CD8-positive, alpha-beta memory T cell (primary cell): ENCODE results near the gene KLHL22. TPM values are rescaled to one million over a fixed set of nuclear protein-coding genes. Genes with fewer than 3 reads are reported as not detected.
"Not testable (repeated sequence)": the region's sequence is repeated elsewhere in the genome, so short reads cannot be mapped to it uniquely, and the experiment has no call there.

Experiments used
- CTCF ChIA-PET: fragments of 350-600 bp; sonication (Branson Sonifier 250); formaldehyde crosslinking; loops from one replicate; lab custom pipeline; 2021; ENCODE audit warnings: antibody characterized with exemption; lab: Charles Lee
- POLR2A ChIA-PET: fragments of 350-600 bp; sonication (Branson Sonifier 250); formaldehyde crosslinking; loops from one replicate; lab custom pipeline; 2021; ENCODE audit warnings: antibody characterized with exemption; lab: Charles Lee
- DNase-seq, 5 donors: peaks; one replicate each; pipeline versions ENCODE4 v3.0.0 to v3.0.0-alpha.2; 2020 to 2022; ENCODE audit warnings: mixed read lengths in 1 of 5
- H3K27ac ChIP-seq: one replicate; pipeline ENCODE4 v1.7.0; 2013; ENCODE audit warnings: low read depth, mild to moderate bottlenecking, low read length, moderate library complexity
- H3K27me3 ChIP-seq: 2 replicates; pipeline ENCODE4 v1.7.0; 2013; ENCODE audit warnings: low read length, mild to moderate bottlenecking; ENCODE audit not compliant: insufficient read depth, poor library complexity, severe bottlenecking
- H3K36me3 ChIP-seq: 2 replicates; pipeline ENCODE4 v1.7.0; 2013; ENCODE audit warnings: mild to moderate bottlenecking, low read length, moderate library complexity; ENCODE audit not compliant: insufficient read depth
- H3K4me1 ChIP-seq: 2 replicates; pipeline ENCODE4 v1.7.0; 2013; ENCODE audit warnings: mild to moderate bottlenecking, low read length, moderate library complexity; ENCODE audit not compliant: insufficient read depth
- H3K4me3 ChIP-seq: 2 replicates; pipeline ENCODE4 v1.7.0; 2013; ENCODE audit warnings: mild to moderate bottlenecking, low read length
- H3K9me3 ChIP-seq: 2 replicates; pipeline ENCODE4 v1.7.0; 2013; ENCODE audit warnings: mild to moderate bottlenecking, low read length
- H3K27ac Mint-ChIP-seq, 8 donors: one replicate each; pipeline ENCODE4 v1.8.0; 2020 to 2021; ENCODE audit warnings: mixed read lengths in 8 of 8, mild to moderate bottlenecking in 6 of 8, inconsistent platforms in 3 of 8, moderate library complexity in 3 of 8
- H3K27me3 Mint-ChIP-seq, 2 donors: one replicate each; pipeline ENCODE4 v1.8.0; 2020 to 2021; ENCODE audit warnings: mixed read lengths in 2 of 2, mild to moderate bottlenecking in 1 of 2, moderate library complexity in 1 of 2
- H3K36me3 Mint-ChIP-seq, 3 donors: one replicate each; pipeline ENCODE4 v1.8.0; 2020 to 2021; ENCODE audit warnings: mixed read lengths in 3 of 3, inconsistent platforms in 1 of 3, mild to moderate bottlenecking in 1 of 3
- H3K4me1 Mint-ChIP-seq, 3 donors: one replicate each; pipeline ENCODE4 v1.8.0; 2020 to 2021; ENCODE audit warnings: mixed read lengths in 3 of 3, inconsistent platforms in 1 of 3, mild to moderate bottlenecking in 1 of 3
- H3K4me3 Mint-ChIP-seq, 7 donors: one replicate each; pipeline ENCODE4 v1.8.0; 2020 to 2021; ENCODE audit warnings: mixed read lengths in 7 of 7, mild to moderate bottlenecking in 6 of 7, moderate library complexity in 4 of 7, inconsistent platforms in 2 of 7
- H3K9me3 Mint-ChIP-seq, 5 donors: one replicate each; pipeline ENCODE4 v1.8.0; 2020 to 2022; ENCODE audit warnings: mixed read lengths in 5 of 5, mild to moderate bottlenecking in 3 of 5, moderate library complexity in 2 of 5, inconsistent platforms in 1 of 5
- polyA plus RNA-seq: library from polyadenylated mRNA; unstranded; fragments of 300-500 nt; fragmentation: Illumina TruSeq; gene quantifications from one replicate; pipeline ENCODE4 v1.2.3, GENCODE V29; 2021
- total RNA-seq, 2 experiments: library from RNA; stranded (reverse); gene quantifications; one replicate each; pipeline ENCODE4 v1.2.3, GENCODE V29; 2021

The KLHL22 gene
- total and polyA plus RNA-seq, 3 experiments from 2014 or later: 17.2 to 25.4 (median 17.6) TPM

DNA sequence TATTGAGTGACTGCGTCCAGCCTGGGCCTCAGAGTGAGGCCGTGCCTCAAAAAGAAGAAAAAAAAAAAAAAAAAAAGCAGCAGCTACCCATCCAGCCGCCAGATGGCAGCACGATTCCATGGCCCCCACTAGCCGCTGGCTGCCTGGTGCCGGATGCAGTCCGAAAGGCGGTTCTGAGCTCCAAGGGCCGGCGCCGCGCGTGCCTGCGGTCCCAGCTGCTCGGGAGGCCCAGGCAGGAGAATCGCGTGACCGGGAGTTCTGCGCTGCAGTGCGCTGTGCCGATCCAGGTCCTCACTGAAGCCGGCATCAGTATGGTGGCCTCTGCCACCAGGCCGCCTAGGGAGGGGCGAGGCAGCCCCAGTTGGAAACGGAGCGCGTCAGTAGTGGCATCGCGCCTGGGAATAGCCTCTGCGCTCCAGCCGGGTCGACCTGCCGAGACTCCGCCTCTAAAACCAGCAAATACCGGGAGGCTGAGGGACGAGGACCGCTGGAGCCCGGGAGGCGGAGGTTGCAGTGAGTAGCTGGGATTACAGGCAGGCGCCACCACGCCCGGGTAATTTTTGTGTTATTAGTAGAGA lies 77.3 kb downstream of the KLHL22 start:
- peak; percentile 64 to 83 (median 67) for DNase-seq
- Mint-ChIP-seq H3K4me1 (peaks cover 5 to 6% (median 5%) of the 10 kb centered on the region in 3 donors), H3K9me3 (no peaks in the 10 kb centered on the region), H3K36me3 (no peaks in the 10 kb centered on the region), H3K4me3 (peak overlapping the region in 6 of 7 donors; percentile 60 to 83 (median 74)), H3K27ac (peak overlapping the region in 1 of 8 donors; percentile 43), H3K27me3 (no peaks in the 10 kb centered on the region)
- Histone ChIP-seq H3K9me3 (no peaks in the 10 kb centered on the region), H3K4me3 (peak overlapping the region; percentile 56), H3K27me3 (peaks cover 3% of the 10 kb centered on the region), H3K27ac (no peak overlapping the region), H3K36me3 (no peaks in the 10 kb centered on the region), H3K4me1 (peaks cover 11% of the 10 kb centered on the region)
- ChIA-PET CTCF (interaction anchor here (0.6 to 3.3 kb wide), 42 partner anchors 11 to 468 kb away, joined by 3 to 41 read pairs (median 4); partner anchors contain the start of gene DGCR6L), POLR2A (interaction anchor here (0.6 to 0.7 kb wide), 4 partner anchors 46 to 327 kb away, joined by 4 to 6 read pairs (median 4); no protein-coding TSS in a partner anchor)

DNA sequence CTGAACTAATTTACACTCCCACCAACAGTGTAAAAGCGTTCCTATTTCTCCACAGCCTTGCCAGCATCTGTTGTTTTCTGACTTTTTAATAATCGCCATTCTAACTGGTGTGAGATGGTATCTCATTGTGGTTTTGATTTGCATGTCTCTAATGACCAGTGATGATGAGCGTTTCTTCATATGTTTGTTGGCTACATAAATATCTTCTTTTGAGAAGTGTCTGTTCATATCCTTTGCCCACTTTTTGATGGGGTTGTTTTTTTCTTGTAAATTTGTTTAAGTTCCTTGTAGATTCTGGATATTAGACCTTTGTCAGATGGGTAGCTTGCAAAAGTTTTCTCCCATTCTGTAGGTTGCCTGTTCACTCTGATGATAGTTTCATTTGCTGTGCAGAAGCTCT lies 79.9 kb downstream of the KLHL22 start:
- DNase-seq, H3K27ac Mint-ChIP-seq, H3K27me3 ChIP-seq, H3K27ac ChIP-seq, POLR2A ChIA-PET, H3K36me3 ChIP-seq, H3K9me3 ChIP-seq, H3K4me3 ChIP-seq, H3K27me3 Mint-ChIP-seq, H3K9me3 Mint-ChIP-seq, H3K4me1 Mint-ChIP-seq, H3K4me3 Mint-ChIP-seq, H3K36me3 Mint-ChIP-seq: not testable (repeated sequence)
- CTCF ChIA-PET: interaction anchor here (1.3 kb wide), 1 partner anchor 284 kb away, joined by 5 read pairs; no protein-coding TSS in a partner anchor
- H3K4me1 ChIP-seq: peaks cover 11% of the 10 kb centered on the region

DNA sequence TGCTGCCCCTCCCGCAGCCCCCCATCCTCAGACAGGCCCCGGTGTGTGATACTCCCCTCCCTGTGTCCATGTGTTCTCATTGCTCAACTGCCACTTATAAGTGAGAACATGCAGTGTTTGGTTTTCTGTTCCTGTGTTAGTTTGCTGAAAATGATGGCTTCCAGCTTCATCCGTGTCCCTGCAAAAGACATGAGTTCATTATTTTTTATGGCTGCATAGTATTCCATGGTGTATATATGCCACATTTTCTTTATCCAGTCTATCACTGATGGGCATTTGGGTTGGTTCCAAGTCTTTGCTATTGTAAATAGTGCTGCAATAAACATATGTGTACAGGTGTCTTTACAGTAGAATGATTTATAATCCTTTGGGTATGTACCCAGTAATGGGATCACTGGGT lies 80.4 kb downstream of the KLHL22 start:
- H3K27ac Mint-ChIP-seq, H3K36me3 ChIP-seq, H3K27me3 ChIP-seq, H3K27me3 Mint-ChIP-seq, H3K9me3 ChIP-seq, H3K36me3 Mint-ChIP-seq, H3K27ac ChIP-seq, H3K4me3 Mint-ChIP-seq, H3K4me3 ChIP-seq, DNase-seq, H3K4me1 Mint-ChIP-seq, POLR2A ChIA-PET, H3K9me3 Mint-ChIP-seq: not testable (repeated sequence)
- H3K4me1 ChIP-seq: peaks cover 11% of the 10 kb centered on the region
- CTCF ChIA-PET: interaction anchor here (1.3 kb wide), 1 partner anchor 285 kb away, joined by 5 read pairs; no protein-coding TSS in a partner anchor

DNA sequence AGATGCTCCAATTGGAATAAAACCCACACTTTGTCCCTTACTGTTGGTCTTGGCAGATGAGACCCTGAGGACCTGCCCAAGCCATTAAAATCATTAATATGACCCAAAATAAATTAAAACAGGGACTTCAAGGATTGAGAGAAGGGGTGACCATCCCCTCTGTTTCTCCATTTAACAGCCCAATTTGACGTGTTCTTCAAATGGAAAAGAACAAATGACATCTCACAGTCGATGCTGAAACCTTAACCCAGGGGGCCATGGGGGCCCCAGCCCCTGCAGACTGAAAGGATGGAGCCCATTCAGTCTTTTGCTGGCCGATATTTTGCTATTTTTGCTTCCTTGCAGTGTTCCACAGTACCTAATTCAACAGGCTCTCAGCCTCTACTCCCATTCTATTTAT lies 81.1 kb downstream of the KLHL22 start:
- CTCF ChIA-PET: no interaction called here
- no peaks in the 10 kb centered on the region for H3K36me3 Mint-ChIP-seq

DNA sequence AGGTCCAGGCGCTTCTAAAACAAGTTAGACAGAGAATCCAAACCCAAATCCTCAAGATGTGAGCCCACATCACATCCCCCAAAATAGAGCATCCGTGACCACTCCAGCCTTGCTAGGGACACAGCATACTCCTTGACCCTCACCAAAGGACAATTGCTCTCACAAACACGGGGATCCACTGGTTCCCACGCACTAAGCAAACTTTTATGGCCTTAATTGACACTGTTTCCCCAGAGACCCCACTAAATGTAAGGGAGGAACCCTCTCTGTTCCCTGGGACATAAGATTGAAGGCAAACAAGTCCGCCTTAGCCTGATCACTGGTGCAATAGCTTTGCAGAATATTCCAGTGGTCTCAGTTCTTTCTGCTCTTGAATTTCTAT lies 81.5 kb downstream of the KLHL22 start:
- Mint-ChIP-seq H3K27ac (no peak overlapping the region), H3K27me3 (no peaks in the 10 kb centered on the region), H3K36me3 (no peaks in the 10 kb centered on the region), H3K9me3 (no peaks in the 10 kb centered on the region), H3K4me1 (peaks cover 4 to 6% (median 5%) of the 10 kb centered on the region in 3 donors), H3K4me3 (no peak overlapping the region)
- no peak overlapping the region for H3K27ac ChIP-seq
- no peak overlapping the region for H3K4me3 ChIP-seq
- ChIA-PET POLR2A (no interaction called here), CTCF (no interaction called here)
- no peaks in the 10 kb centered on the region for H3K36me3 ChIP-seq
- H3K9me3 ChIP-seq: no peaks in the 10 kb centered on the region
- H3K27me3 ChIP-seq: peaks cover 3% of the 10 kb centered on the region
- DNase-seq: peak in 1 of 5 donors; percentile 8
- H3K4me1 ChIP-seq: peaks cover 11% of the 10 kb centered on the region

More for the DNA sequence above, 81.1 kb downstream of the KLHL22 start:
- Mint-ChIP-seq H3K27ac (no peak overlapping the region), H3K27me3 (no peaks in the 10 kb centered on the region), H3K9me3 (no peaks in the 10 kb centered on the region), H3K4me3 (no peak overlapping the region), H3K4me1 (peaks cover 5 to 6% (median 5%) of the 10 kb centered on the region in 3 donors)
- no peaks in the 10 kb centered on the region for H3K36me3 ChIP-seq
- POLR2A ChIA-PET: no interaction called here
- H3K4me1 ChIP-seq: peaks cover 11% of the 10 kb centered on the region
- no peak overlapping the region for H3K4me3 ChIP-seq
- H3K9me3 ChIP-seq: no peaks in the 10 kb centered on the region
- H3K27me3 ChIP-seq: peaks cover 3% of the 10 kb centered on the region
- H3K27ac ChIP-seq: no peak overlapping the region
- DNase-seq: no peak

DNA sequence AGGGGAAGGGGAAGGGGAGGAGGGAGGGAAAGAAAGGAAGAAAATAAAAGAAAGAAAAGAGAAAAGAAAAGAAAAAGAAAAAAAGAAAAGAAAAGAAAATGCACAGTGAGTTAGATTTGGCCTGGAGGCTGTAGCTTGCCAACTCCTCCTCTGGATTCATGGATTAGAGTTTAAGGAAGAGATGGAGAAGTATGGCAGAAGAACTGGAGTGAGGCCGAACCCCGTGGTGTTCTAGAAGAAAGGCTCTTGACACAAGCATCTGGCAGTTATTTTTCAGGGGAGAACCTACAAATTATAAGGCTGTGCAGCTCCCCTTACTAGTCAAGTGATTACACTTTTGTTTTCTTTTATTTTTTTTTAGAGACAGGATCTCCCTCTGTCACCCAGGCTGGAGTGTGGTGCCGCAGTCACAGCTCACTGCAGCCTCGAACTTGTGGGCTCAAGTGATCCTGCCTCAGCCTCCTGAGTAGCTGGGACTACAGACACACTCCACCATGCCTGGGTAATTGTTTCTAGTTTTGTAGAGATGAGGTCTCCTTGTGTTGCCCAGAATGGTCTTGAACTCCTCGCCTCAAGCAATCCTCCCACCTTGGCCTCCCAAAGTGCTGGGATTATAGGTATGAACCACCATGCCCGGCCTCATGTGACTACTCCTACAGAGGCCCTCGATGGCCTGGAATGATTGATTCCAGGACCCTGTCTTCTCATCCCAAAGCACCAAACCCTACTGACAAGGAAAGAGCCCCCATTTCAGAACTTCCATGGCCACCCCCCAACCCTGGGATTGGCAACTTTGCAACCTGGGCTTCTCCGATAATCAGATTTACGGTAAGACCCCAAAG lies 82.2 kb downstream of the KLHL22 start:
- Mint-ChIP-seq H3K27me3 (no peaks in the 10 kb centered on the region), H3K9me3 (no peaks in the 10 kb centered on the region), H3K27ac (peak overlapping the region in 1 of 8 donors; percentile 22), H3K4me3 (no peak overlapping the region), H3K36me3 (peaks cover 0 to 2% (median under 1%) of the 10 kb centered on the region in 3 donors), H3K4me1 (peaks cover 0 to 5% (median 3%) of the 10 kb centered on the region in 3 donors)
- Histone ChIP-seq H3K27me3 (peaks cover 3% of the 10 kb centered on the region), H3K27ac (no peak overlapping the region), H3K4me3 (no peak overlapping the region), H3K9me3 (no peaks in the 10 kb centered on the region), H3K4me1 (peaks cover 9% of the 10 kb centered on the region), H3K36me3 (no peaks in the 10 kb centered on the region)
- DNase-seq: peak in 1 of 5 donors; percentile 7
- ChIA-PET CTCF (interaction anchor here (1.4 kb wide), 1 partner anchor 328 kb away, joined by 4 read pairs; no protein-coding TSS in a partner anchor), POLR2A (no interaction called here)

DNA sequence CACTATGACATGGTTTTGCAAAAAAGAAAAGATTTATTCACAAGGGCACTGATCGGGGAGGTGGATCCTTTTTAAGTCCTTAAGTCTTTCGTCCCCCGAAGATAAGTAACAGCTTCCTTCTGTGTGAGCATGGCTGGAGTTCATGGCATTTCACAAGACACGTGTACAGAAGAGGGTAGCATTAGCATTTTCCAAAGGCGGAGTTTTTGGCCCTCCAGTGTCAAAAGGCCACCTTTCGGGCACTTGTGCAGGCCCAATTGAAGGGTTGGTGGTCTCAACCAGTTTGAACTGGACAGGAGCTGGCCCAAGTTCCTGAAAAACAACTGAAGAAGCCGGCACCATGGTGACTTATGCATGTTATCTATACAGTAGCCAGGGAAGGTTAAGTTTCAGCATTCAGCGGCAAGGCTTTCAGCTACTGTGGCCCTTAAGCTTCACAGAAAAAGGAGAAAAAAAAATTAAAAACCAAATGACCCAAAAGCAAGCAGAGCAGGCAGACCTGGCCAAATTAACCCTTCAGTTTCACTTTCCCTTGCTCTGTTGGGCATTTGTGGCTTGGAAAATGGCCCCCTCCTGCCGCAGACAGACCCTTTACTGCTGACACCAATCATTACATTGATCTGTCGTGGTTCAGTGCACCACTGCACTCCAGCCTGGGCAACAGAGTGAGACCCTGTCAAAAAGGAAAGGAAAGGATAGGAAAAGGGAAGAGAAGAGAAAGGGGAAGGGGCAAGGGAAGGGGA lies 83.0 kb downstream of the KLHL22 start:
- Mint-ChIP-seq H3K27ac (peak overlapping the region in 1 of 8 donors; percentile 33), H3K36me3 (peaks cover 0 to 6% (median 4%) of the 10 kb centered on the region in 3 donors), H3K27me3 (no peaks in the 10 kb centered on the region), H3K9me3 (no peaks in the 10 kb centered on the region), H3K4me1 (peaks cover 0 to 1% (median 0%) of the 10 kb centered on the region in 3 donors), H3K4me3 (no peak overlapping the region)
- Histone ChIP-seq H3K9me3 (no peaks in the 10 kb centered on the region), H3K4me3 (no peak overlapping the region), H3K36me3 (no peaks in the 10 kb centered on the region), H3K4me1 (peaks cover 1% of the 10 kb centered on the region), H3K27ac (peak overlapping the region; percentile 1), H3K27me3 (peaks cover 3% of the 10 kb centered on the region)
- ChIA-PET POLR2A (no interaction called here), CTCF (interaction anchor here (1.4 kb wide), 1 partner anchor 329 kb away, joined by 4 read pairs; no protein-coding TSS in a partner anchor)
- DNase-seq: peak in 1 of 5 donors; percentile 17
